ENCODE results near the gene PGAP6. TPM values are rescaled to one million over a fixed set of nuclear protein-coding genes. Genes with fewer than 3 reads are reported as not detected.
A peak's percentile ranks its signal among the peaks of the same experiment; 100 is the strongest.

The PGAP6 gene
- total and polyA plus RNA-seq, 2 of the 13 experiments (the other 11 are each of a cell fraction or from before 2014, with no cell fraction given), result 52.7 to 136 TPM

DNA sequence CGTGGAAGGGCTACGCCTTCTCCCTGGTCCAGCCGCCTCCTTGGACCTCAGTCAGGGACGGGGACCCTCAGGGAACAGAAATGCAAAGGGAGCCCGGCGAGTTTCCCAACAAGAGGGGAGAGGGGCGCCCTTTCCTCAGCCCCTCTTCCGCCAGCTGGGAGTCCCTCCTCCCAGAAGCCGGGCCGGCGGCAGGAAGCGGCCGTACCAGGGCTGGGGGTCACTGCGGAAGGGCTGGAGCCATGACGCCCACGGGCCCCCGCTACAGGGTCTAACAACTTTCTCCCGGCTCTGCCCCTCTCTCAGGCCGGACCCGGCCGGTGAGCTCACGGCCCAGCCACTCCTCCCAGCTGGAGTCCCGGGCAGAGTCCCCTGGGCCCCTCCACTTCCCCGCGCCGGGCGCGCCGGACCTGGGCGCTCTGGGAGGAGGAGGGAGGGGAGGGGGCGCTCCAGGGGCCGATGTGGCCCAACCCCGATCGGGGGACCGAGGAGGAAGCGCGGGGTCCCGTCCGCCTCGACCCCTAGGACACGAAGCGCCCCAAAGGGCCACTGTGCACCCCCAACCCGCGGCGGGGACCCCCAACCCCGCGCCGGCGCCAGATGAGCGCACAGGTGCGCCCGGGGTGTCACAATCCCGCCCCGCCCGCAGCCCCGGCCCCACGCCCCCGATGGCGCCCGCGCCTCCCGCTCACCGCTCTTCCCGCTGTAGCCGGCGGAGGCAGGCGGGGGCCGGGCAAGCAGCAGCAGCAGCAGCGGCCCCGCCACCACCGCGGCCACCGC, 578 bp downstream of the PGAP6 start (continued):
- TF ChIP-seq, protein P1, sequence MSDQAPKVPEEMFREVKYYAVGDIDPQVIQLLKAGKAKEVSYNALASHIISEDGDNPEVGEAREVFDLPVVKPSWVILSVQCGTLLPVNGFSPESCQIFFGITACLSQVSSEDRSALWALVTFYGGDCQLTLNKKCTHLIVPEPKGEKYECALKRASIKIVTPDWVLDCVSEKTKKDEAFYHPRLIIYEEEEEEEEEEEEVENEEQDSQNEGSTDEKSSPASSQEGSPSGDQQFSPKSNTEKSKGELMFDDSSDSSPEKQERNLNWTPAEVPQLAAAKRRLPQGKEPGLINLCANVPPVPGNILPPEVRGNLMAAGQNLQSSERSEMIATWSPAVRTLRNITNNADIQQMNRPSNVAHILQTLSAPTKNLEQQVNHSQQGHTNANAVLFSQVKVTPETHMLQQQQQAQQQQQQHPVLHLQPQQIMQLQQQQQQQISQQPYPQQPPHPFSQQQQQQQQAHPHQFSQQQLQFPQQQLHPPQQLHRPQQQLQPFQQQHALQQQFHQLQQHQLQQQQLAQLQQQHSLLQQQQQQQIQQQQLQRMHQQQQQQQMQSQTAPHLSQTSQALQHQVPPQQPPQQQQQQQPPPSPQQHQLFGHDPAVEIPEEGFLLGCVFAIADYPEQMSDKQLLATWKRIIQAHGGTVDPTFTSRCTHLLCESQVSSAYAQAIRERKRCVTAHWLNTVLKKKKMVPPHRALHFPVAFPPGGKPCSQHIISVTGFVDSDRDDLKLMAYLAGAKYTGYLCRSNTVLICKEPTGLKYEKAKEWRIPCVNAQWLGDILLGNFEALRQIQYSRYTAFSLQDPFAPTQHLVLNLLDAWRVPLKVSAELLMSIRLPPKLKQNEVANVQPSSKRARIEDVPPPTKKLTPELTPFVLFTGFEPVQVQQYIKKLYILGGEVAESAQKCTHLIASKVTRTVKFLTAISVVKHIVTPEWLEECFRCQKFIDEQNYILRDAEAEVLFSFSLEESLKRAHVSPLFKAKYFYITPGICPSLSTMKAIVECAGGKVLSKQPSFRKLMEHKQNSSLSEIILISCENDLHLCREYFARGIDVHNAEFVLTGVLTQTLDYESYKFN (CRISPR knock-in tag; conservative IDR thresholded peaks at IDR 0.05), result peak; percentile 34; the same call in 1 of the 2 replicates
- no peak for TF ChIP-seq ATM (IDR thresholded peaks at IDR 0.05; ENCODE audit: borderline replicate concordance)
- no peak for TF ChIP-seq ZNF703 (CRISPR knock-in tag; IDR thresholded peaks at IDR 0.05; ENCODE audit: borderline replicate concordance)
- TF ChIP-seq, protein P2, sequence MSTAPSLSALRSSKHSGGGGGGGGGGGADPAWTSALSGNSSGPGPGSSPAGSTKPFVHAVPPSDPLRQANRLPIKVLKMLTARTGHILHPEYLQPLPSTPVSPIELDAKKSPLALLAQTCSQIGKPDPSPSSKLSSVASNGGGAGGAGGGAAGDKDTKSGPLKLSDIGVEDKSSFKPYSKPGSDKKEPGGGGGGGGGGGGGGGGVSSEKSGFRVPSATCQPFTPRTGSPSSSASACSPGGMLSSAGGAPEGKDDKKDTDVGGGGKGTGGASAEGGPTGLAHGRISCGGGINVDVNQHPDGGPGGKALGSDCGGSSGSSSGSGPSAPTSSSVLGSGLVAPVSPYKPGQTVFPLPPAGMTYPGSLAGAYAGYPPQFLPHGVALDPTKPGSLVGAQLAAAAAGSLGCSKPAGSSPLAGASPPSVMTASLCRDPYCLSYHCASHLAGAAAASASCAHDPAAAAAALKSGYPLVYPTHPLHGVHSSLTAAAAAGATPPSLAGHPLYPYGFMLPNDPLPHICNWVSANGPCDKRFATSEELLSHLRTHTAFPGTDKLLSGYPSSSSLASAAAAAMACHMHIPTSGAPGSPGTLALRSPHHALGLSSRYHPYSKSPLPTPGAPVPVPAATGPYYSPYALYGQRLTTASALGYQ (CRISPR knock-in tag; IDR thresholded peaks at IDR 0.05), result no peak
- TF ChIP-seq ZNF552 (CRISPR knock-in tag; IDR thresholded peaks at IDR 0.05; ENCODE audit: borderline replicate concordance), result no peak
- no peak for TF ChIP-seq CENPT (CRISPR knock-in tag; IDR thresholded peaks at IDR 0.05; ENCODE audit: low read depth)
- TF ChIP-seq CHD2 (IDR thresholded peaks at IDR 0.05; ENCODE audit: low read depth, low read length), result no peak
- no peak for TF ChIP-seq NFYB (CRISPR knock-in tag; IDR thresholded peaks at IDR 0.05)
- no peak for TF ChIP-seq ZNF746 (CRISPR knock-in tag; IDR thresholded peaks at IDR 0.05)
- no peak for TF ChIP-seq ZNF225 (CRISPR knock-in tag; IDR thresholded peaks at IDR 0.05)
- TF ChIP-seq, protein P3, sequence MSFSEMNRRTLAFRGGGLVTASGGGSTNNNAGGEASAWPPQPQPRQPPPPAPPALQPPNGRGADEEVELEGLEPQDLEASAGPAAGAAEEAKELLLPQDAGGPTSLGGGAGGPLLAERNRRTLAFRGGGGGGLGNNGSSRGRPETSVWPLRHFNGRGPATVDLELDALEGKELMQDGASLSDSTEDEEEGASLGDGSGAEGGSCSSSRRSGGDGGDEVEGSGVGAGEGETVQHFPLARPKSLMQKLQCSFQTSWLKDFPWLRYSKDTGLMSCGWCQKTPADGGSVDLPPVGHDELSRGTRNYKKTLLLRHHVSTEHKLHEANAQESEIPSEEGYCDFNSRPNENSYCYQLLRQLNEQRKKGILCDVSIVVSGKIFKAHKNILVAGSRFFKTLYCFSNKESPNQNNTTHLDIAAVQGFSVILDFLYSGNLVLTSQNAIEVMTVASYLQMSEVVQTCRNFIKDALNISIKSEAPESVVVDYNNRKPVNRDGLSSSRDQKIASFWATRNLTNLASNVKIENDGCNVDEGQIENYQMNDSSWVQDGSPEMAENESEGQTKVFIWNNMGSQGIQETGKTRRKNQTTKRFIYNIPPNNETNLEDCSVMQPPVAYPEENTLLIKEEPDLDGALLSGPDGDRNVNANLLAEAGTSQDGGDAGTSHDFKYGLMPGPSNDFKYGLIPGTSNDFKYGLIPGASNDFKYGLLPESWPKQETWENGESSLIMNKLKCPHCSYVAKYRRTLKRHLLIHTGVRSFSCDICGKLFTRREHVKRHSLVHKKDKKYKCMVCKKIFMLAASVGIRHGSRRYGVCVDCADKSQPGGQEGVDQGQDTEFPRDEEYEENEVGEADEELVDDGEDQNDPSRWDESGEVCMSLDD (CRISPR knock-in tag; IDR thresholded peaks at IDR 0.05; ENCODE audit: borderline replicate concordance), result no peak
- no peak for TF ChIP-seq ZNF773 (CRISPR knock-in tag; IDR thresholded peaks at IDR 0.05; ENCODE audit: borderline replicate concordance)
- TF ChIP-seq, protein P4, sequence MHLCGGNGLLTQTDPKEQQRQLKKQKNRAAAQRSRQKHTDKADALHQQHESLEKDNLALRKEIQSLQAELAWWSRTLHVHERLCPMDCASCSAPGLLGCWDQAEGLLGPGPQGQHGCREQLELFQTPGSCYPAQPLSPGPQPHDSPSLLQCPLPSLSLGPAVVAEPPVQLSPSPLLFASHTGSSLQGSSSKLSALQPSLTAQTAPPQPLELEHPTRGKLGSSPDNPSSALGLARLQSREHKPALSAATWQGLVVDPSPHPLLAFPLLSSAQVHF (CRISPR knock-in tag; IDR thresholded peaks at IDR 0.05), result no peak
- TF ChIP-seq RFX1 (IDR thresholded peaks at IDR 0.05), result no peak
- TF ChIP-seq GTF3A (CRISPR knock-in tag; conservative IDR thresholded peaks at IDR 0.05), result no peak
- TF ChIP-seq ZBTB44 (CRISPR knock-in tag; IDR thresholded peaks at IDR 0.05), result no peak
- no peak for TF ChIP-seq ZNF816 (CRISPR knock-in tag; IDR thresholded peaks at IDR 0.05; ENCODE audit: borderline replicate concordance)
- peak; percentile 79 for TF ChIP-seq SAP130 (CRISPR knock-in tag; IDR thresholded peaks at IDR 0.05; ENCODE audit: low read depth)
- no peak for TF ChIP-seq ZFYVE20 (CRISPR knock-in tag; IDR thresholded peaks at IDR 0.05; ENCODE audit: borderline replicate concordance, low read depth)
